GM19023 (cell line): ENCODE results near the gene ELMO2.

ENCODE experiments used
- ATAC-seq: cut with Tn5 transposase; IDR thresholded peaks from one replicate; pipeline ENCODE4 v1.9.1; 2021; ENCODE audit warnings: mild to moderate bottlenecking, moderate library complexity; ENCODE audit not compliant: unreplicated experiment

ELMO2 gene

DNA sequence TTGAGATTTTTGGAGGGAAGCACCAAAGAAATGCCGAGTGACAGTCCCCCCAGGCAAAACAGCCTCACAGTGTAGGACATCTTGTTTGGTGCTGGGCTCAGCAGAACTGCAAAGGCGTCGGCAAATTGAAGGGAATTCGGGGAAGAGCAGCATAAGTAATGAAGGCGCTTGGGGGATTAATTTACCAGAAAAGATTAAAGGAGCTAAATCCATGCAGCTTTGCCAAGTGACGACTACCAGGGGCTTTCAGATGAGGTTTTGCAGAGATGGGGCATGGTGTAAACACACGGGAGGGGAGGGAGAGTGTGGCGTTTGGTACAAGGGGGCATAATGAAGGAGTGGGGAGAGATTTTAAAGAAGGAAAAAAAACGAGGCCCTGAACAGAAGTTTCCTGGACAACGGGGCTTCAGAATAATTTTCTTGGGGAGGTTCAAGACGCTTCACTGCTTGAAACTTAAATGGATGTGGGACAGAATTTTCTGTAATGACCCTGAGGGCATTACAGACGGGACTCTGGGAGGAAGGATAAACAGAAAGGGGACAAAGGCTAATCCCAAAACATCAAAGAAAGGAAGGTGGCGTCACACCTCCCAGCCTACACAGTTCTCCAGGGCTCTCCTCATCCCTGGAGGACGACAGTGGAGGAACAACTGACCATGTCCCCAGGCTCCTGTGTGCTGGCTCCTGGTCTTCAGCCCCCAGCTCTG is 52.8 kb downstream of the ELMO2 start:
- ATAC-seq, result no peak

- ATAC-seq, result no peak
Observed at GRCh38 chr20:46352370-46352938, 54.0 kb downstream of the ELMO2 start.

DNA sequence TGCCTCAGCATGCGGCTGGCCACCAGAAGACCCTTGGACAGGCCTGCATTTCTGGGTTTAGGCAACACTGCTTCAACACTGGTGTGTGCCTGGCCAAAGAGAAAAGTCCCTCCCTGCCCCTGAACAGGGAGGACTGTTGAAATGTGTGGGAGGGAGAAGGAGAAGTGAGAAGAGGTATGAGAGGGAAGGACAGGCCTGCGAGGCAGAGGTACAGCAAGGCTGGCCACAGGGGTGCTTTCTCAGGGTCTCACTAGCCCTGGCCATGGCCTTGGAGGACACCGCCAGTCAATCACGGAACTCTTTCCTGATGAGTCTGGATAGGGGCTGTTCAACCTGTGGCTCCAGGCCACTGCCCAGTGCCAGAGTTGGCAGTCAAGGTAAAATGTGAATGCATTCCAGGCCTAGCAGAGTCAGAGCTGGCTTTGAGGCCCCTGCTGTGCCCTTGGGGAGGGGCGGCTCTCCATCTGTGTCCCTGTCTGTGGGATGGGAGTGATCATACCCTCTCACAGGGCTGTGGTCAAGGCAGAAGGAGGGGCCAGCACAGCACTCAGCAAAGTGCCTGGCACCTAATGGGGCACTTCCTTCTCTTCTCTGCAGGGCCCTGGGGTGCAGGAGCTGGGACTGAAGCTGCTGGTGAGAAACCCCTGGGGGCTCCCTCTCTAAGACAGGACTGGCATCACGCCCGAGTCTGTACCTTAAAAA is 54.9 kb downstream of the ELMO2 start:
- no peak for ATAC-seq

- no peak for ATAC-seq
Observed at GRCh38 chr20:46350986-46351267, 55.5 kb downstream of the ELMO2 start.

DNA sequence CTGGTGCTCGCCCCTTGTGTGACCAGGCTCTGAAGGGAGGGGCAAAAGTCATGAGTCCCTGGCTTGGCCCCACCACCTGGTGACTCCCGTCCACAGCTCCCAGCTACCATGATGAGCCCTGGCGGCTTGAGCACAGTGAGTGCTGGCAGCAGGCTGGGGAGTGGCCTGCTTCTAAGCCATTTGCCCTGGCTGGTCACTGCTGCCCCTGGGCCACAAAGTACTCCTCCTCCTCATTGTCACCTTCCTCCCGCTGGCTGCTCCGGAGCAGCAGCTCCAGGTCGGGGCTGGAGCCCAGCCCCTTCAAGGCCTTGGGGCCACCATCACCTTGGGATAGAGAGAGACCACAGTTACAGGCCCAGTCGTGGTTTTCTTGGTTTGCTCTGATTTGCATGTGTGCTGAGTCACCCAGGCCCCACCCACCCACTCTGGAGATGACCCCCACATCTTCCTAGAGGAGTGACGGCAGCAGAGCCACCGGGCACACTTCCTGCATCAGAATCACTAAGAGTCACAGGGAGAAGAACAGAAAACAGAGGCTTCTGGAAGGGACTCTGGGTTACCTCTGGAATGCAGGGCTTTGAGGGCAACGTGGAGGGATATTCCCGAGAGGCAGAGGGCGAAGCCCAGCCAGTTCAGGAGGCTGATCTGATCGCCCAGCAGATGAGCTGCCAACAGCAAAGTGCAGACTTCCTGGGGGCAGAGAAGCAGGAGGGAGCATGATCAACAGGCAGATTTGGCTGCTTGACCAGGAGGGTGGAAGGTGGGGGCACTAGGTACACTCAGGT is 56.0 kb downstream of the ELMO2 start:
- ATAC-seq, result peak; percentile 65

DNA sequence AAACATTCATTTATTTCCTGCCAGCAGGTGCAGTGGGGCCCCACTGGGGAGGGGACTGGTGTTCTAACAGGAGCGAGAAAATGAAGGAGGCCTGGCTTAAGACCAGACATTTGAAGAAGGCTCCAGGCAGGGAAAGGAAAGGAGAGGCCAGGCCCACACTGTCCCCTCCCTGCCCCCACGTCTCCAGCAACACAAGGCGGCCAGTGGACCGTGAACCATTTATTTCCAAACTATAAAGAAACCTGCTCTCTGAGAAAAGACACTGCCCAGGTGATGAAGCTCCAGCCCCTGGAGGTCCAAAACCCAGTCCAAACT is 56.7 kb downstream of the ELMO2 start:
- no peak for ATAC-seq

DNA sequence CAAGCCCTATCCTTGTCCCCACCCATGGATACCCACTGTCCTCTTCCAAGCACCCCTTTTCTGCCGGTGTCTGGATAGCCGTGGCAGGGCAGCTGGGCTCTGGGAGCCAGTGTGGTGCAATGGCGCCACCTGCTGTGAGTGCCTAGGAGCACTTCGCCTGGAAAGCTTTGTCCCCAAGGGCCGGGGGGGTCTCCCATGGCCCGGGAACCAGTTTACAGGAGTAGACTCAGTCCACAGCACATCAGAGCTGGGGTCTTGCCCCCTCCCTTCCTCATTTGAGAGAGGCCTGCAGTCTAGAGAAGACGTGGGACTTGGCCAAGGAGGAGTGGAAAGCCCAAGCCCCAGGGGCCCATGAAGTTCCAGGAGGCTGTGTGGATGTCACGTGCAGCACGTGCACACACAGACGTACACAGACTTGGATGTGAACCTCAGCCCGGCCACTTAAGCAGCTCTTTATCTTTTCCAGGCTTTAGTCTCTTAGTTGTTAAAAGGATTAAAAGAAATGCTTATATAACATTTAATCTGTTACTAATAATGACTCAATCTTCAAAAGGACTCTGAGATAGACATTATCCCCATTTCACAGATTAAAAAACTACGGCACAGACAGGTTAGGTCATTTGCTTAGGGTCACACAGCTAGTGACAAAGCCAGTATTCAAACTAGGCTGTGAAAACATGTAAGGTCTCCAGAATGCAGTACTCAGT is 57.2 kb downstream of the ELMO2 start:
- ATAC-seq, result no peak

- no peak for ATAC-seq
Observed at GRCh38 chr20:46347841-46348803, 58.3 kb downstream of the ELMO2 start.

DNA sequence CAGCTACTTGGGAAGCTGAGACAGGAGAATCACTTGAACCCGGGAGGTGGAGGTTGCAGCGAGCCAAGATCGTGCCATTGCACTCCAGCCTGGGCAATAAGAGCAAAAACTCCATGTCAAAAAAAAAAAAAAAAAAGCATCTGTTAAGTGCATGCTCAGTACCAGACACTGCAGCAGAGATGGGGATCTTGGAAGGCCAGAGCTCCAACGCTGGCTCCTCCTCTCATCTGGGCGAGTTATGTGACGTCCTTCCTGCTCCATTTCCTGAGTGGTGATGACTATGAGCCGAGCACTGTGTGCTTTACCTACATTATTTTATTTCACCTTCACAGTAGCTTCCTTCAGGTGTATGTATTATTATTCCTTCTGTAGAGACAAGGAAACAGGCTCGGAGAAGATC is 59.6 kb downstream of the ELMO2 start:
- no peak for ATAC-seq

- no peak for ATAC-seq
Observed at GRCh38 chr20:46344488-46345162, 61.8 kb downstream of the ELMO2 start.

- ATAC-seq, result no peak
Observed at GRCh38 chr20:46343975-46344357, 62.4 kb downstream of the ELMO2 start.

- no peak for ATAC-seq
Observed at GRCh38 chr20:46343348-46343974, 63.0 kb downstream of the ELMO2 start.

GRCh38 chr20:46342451-46343347 is 63.7 kb downstream of the ELMO2 start:
- ATAC-seq, result no peak

- no peak for ATAC-seq
Observed at GRCh38 chr20:46342010-46342378, 64.4 kb downstream of the ELMO2 start.

DNA sequence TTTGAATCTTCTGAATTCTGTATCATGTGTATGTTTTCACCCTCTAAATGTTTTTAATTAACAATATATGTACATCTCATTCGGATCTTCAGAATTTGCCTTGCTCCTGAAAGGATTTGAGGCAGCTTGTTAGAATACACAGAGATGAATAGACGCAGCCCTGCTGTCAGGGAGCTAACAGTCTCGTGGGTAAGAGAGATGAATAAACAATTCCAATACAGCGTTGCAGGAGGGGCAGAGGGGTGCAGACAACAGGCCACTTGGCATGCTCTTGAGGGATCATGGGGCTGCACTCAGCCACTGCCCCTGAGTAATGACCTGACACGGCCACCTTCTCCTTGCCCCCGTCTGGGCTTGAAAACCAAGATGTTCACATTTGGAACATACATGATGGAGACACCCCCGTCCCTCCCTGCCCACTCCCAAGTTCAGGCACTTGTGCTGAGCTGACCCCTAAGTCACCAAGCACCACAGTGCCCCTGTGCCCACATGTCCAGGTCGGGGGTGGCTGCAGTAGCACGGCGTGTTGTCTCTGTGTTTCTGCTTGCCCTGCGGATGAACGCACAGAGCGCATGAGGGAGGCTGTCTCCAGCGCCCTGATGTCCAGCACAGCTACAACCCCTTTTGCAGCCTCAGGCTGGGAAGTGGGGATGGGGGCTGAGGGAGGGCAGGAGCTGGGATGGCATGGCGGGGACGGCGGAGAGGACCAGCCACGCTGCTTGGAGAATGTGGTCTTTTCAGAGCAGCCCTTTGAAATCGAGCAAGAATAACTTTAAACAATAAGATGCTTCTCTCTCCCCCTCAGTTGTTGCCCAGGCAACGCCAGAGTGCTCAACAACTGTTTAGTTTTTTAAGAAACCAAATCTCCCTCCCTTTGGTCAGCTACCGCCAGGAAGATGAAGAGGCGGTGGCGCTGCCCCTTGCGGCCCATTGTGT is 65.1 kb downstream of the ELMO2 start:
- no peak for ATAC-seq

GRCh38 chr20:46339037-46339436 is 67.4 kb downstream of the ELMO2 start:
- ATAC-seq, result no peak

DNA sequence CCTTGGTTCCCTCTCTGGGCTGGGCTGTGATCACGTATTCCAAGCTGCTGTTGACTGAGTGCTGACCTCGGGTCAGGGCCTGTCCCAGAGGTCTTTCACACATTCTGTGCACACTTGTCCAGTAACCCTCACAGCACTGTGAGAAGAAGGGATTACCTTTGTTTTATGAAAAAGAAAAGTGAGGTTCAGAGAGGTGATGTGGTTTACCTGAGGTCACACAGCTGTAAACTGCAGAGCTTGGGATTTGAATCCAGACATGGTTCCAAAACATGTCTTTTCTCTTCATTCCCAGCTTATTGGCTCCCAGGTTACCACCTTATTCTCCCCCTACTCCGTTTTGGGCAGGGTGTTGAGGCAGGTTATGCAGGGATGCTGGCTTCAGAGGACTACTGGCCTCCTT is 69.7 kb downstream of the ELMO2 start:
- no peak for ATAC-seq
